Tibial nerve (tissue), 4 donors: ENCODE results near the gene UPK1B.

Experiments used
- CTCF ChIP-seq, 5 experiments: fragments of 200-600 bp in 3 of 5; fragments of 450-650 bp in 2 of 5; sonication (generic) in 3 of 5; IDR thresholded peaks; one replicate each; pipeline ENCODE4 v1.5.1; 2016 to 2019; ENCODE audit warnings: antibody characterized with exemption in 5 of 5, mild to moderate bottlenecking in 3 of 5, moderate library complexity in 2 of 5
- EP300 ChIP-seq, 2 donors: sonication (generic); formaldehyde crosslinking; IDR thresholded peaks; one replicate each; pipeline ENCODE4 v1.6.1; 2017; ENCODE audit warnings: antibody characterized with exemption in 2 of 2, mild to moderate bottlenecking in 1 of 2
- POLR2A ChIP-seq, 2 donors: fragments of 450-650 bp; IDR thresholded peaks; one replicate each; pipeline ENCODE4 v1.6.1; 2017; ENCODE audit warnings: antibody characterized with exemption in 2 of 2, mild to moderate bottlenecking in 2 of 2, moderate library complexity in 2 of 2

- no peak for TF ChIP-seq CTCF (IDR thresholded peaks at IDR 0.05)
- no peak for TF ChIP-seq POLR2A (IDR thresholded peaks at IDR 0.05)
- no peak for TF ChIP-seq EP300 (IDR thresholded peaks at IDR 0.05)
Observed at GRCh38 chr3:119228373-119229145, 55.2 kb downstream of the UPK1B start.
